Psoas muscle (tissue), 8 donors: ENCODE results near the gene MLH1. TPM values are rescaled to one million over a fixed set of nuclear protein-coding genes. Genes with fewer than 3 reads are reported as not detected.
A peak's percentile ranks its signal among the peaks of the same experiment; 100 is the strongest.

Experiments used
- ATAC-seq, 4 donors: fragments of 200-7000 bp; cut with Tn5 transposase; one replicate each; pipeline ENCODE4 v1.9.1; 2020; ENCODE audit warnings: moderate library complexity in 3 of 4, mild to moderate bottlenecking in 2 of 4
- DNase-seq, 2 donors: peaks; one replicate each; pipeline ENCODE4 v3.0.0-alpha.2; 2020
- H3K27ac ChIP-seq: fragments of 200-600 bp; one replicate; pipeline ENCODE4 v1.8.0; 2022
- H3K27me3 ChIP-seq, 3 donors: fragments of 200-600 bp in 1 of 3; one replicate each; pipeline versions ENCODE4 v1.6.1 to v1.8.0; 2013 to 2022; ENCODE audit warnings: low read length in 2 of 3, mild to moderate bottlenecking in 2 of 3, moderate library complexity in 1 of 3; ENCODE audit not compliant: insufficient read depth in 3 of 3
- H3K36me3 ChIP-seq, 2 donors: fragments of 200-600 bp in 1 of 2; one replicate each; pipeline versions ENCODE4 v1.6.1 to v1.8.0; 2013 to 2022; ENCODE audit warnings: low read depth in 1 of 2, mild to moderate bottlenecking in 1 of 2, moderate library complexity in 1 of 2; ENCODE audit not compliant: insufficient read depth in 1 of 2
- H3K4me1 ChIP-seq: fragments of 200-600 bp; one replicate; pipeline ENCODE4 v1.8.0; 2022
- H3K4me3 ChIP-seq: fragments of 200-600 bp; one replicate; pipeline ENCODE4 v1.8.0; 2022; ENCODE audit warnings: mild to moderate bottlenecking
- H3K9me3 ChIP-seq: fragments of 200-600 bp; one replicate; pipeline ENCODE4 v1.8.0; 2022
- CTCF ChIP-seq: fragments of 200-600 bp; IDR thresholded peaks from one replicate; pipeline ENCODE4 v1.8.0; 2022; ENCODE audit warnings: antibody characterized with exemption
- WGBS, 3 donors: extraction: QIAGEN DNeasy Blood & Tissue Kit; methylation state at CpG; one replicate each; pipeline versions ENCODE4 v1.1.6 to v1.1.7; 2013; 5-methylcytosine and 5-hydroxymethylcytosine counted together
- intact Hi-C, 2 donors: fragments of 100-400 bp; cut with DNase I; formaldehyde crosslinking; loops; one replicate each; pipeline versions ENCODE4 v1.11.0 to v1.14.2; 2022
- polyA plus RNA-seq, 3 donors: library from polyadenylated mRNA; stranded (reverse); fragments of 200-250 nt; gene quantifications; one replicate each; pipeline ENCODE4 v1.2.3, GENCODE V29; 2013
- total RNA-seq, 4 donors: library from RNA; stranded (reverse); fragmentation: NEBNext Ultra II Directional in 2 of 4; extraction: Animal tissue kit (Norgen Biotek cat#: 25700) in 2 of 4; gene quantifications; one replicate each; pipeline versions ENCODE4 v1.2.1 to v1.2.4, GENCODE V29; 2021 to 2023
- donor health status: healthy with polysubstance abuse.
- donor health status: DM: no; HTN: no; CAD: no; lungs with moderate emphysema.
- donor health status: Bipolar disorder and iron deficiency.
- donor health status: healthy.
- donor health status: DM: yes; HTN: yes; CAD: no.
- donor health status: DM: no; HTN: no; CAD: no.
- donor health status: DM: no; HTN: no; CAD: no.
- donor health status: DM: yes; HTN: yes; CAD: no.

Gene MLH1
- total and polyA plus RNA-seq, 7 donors, result 26.5 to 37.7 (median 32.5) TPM

GRCh38 chr3:37016903-37017302 is 23.6 kb downstream of the MLH1 start:
- no peak for DNase-seq

GRCh38 chr3:37017683-37018082 is 24.4 kb downstream of the MLH1 start:
- H3K27ac ChIP-seq, result no peak overlapping the region
- H3K36me3 ChIP-seq, result peaks cover 16 to 98% of the 10 kb centered on the region in 2 donors
- 98 to 99% (median 99%) methylated on average over 3 of the region's 3 CpGs for WGBS, 3 donors
- no peaks in the 10 kb centered on the region for H3K9me3 ChIP-seq
- no peak for DNase-seq
- no peak for TF ChIP-seq CTCF
- H3K4me3 ChIP-seq, result no peak overlapping the region
- no peaks in the 10 kb centered on the region for H3K27me3 ChIP-seq
- no peaks in the 10 kb centered on the region for H3K4me1 ChIP-seq
- ATAC-seq, result no peak
- intact Hi-C loops, result no loop called here

More at GRCh38 chr3:37016903-37017302, 23.6 kb downstream of the MLH1 start:
- Histone ChIP-seq H3K27me3 (no peaks in the 10 kb centered on the region), H3K4me1 (no peaks in the 10 kb centered on the region), H3K36me3 (peaks cover 12 to 98% of the 10 kb centered on the region in 2 donors), H3K9me3 (no peaks in the 10 kb centered on the region), H3K27ac (no peak overlapping the region), H3K4me3 (no peak overlapping the region)
- no peak for ATAC-seq
- 88 to 93% (median 93%) methylated on average over 7 to 8 of the region's 8 CpGs for WGBS, 3 donors
- TF ChIP-seq CTCF, result no peak
- intact Hi-C loops, result no loop called here

GRCh38 chr3:37024092-37024491 is 30.8 kb downstream of the MLH1 start:
- Histone ChIP-seq H3K9me3 (no peaks in the 10 kb centered on the region), H3K27ac (no peak overlapping the region), H3K36me3 (peaks cover 16 to 97% of the 10 kb centered on the region in 2 donors), H3K27me3 (no peaks in the 10 kb centered on the region), H3K4me3 (no peak overlapping the region), H3K4me1 (peaks cover 8% of the 10 kb centered on the region)
- 88 to 95% (median 91%) methylated on average over 2 of the region's 2 CpGs for WGBS, 3 donors
- no peak for ATAC-seq
- intact Hi-C loops, result loop anchor here (5.0 kb wide), 2 partner anchors 188 to 193 kb away; no protein-coding TSS in a partner anchor
- DNase-seq, result no peak
- peak; percentile 38 for TF ChIP-seq CTCF

- intact Hi-C loops, result loop anchor here (5.0 kb wide), 2 partner anchors 187 to 192 kb away; no protein-coding TSS in a partner anchor
- 97 to 99% (median 98%) methylated on average over 3 of the region's 3 CpGs for WGBS, 3 donors
- Histone ChIP-seq H3K4me3 (no peak overlapping the region), H3K27me3 (no peaks in the 10 kb centered on the region), H3K9me3 (no peaks in the 10 kb centered on the region), H3K4me1 (peaks cover 16% of the 10 kb centered on the region), H3K36me3 (peaks cover 14 to 95% of the 10 kb centered on the region in 2 donors), H3K27ac (no peak overlapping the region)
- ATAC-seq (no peak), DNase-seq (no peak)
- TF ChIP-seq CTCF, result no peak
These were observed 31.6 kb downstream of the MLH1 start for GRCh38 chr3:37024820-37025405.
